ENCODE data around the gene ESRRG.
"Not testable (repeated sequence)": the region's sequence is repeated elsewhere in the genome, so short reads cannot be mapped to it uniquely, and the experiment has no call there.

Gene ESRRG

GRCh38 chr1:216704065-216704464, 19.2 kb downstream of the ESRRG start:
- not testable (repeated sequence) for DNase-seq (ENCODE audit: low read depth in 2 of 2)

DNA sequence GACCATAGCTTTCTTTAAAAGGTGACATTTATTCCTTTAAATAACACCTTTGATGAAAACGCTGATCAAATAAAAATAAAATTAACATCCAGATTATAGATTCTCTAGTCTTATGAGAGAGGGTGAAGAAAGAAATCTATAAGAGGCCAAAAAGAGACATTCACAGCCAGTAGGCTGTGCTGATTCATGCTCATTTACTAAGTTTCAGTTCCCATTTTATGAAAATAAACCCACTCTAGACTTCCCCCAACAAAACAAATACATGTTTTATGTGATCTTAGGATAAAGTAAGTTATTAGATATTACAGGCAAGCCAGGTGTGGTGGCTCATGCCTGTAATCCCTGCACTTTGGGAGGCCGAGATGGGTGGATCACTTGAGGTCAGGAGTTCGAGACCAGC, 21.1 kb downstream of the ESRRG start:
- no peak for DNase-seq (ENCODE audit: low read depth in 2 of 2)

DNA sequence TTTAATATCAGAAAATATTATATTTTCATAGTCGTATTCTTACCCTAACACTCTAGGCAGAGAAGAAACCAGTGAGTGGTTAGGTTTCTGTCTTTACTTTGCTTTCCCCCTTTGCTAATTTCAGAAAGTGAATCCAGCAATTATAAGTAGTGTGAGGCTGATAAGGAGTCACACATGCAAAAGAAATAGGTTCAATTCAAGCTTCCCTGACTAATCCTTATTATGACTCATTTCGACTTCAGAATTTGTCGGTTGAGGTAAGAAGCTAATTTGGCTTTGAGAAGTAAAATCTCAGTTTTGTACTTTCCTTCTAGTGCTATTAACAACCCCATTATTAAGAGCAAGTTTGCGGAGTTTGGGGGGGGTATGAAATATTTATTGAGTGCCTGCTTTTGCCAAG, 22.4 kb downstream of the ESRRG start:
- DNase-seq (ENCODE audit: low read depth in 2 of 2) = no peak

DNA sequence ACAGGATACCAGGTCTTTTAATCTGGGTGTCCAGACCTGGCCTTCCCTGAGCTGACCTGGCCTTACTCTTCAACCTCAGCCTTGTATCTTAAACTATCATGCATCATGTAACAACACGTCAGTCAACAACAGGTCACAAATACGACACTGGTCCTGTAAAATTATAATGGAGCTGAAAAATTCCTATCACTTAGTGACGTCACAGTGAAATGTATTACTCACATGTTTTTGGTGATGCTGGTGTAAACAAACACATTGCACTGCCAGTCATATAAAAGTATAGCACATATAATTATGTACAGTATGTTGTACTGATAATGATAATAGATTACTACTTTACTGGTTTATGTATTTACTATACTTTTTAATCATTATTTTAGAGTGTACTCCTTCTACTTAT, 31.5 kb downstream of the ESRRG start:
- no peak for DNase-seq (ENCODE audit: low read depth in 2 of 2)

GRCh38 chr1:216690603-216691002, 32.6 kb downstream of the ESRRG start:
- no peak for DNase-seq (ENCODE audit: low read depth in 2 of 2)

DNA sequence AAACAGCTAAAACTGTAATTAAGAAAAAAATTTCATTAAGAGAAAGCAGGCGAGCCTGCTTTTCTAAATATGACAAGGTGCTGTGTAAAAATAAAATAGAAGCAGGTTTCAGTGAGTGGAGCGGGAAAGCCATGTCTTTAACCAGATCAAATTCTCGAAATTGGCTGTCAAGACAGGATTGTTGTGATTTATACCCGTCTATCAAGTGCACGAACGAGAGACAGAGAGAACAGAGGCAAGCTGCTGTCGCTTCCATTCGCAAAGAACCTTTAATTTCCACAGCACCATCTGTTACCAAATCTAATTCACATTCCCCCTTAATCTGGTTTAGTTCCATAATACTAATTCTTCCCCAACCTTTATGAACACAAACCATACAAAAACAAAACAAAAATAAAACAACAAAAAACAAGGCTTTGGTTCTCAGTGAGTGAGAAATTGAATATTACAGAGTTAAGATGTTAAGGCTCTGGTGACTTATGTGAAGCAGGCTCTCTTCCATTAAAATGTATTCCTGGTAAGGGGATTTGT, 35.0 kb downstream of the ESRRG start:
- no peak for DNase-seq (ENCODE audit: low read depth in 2 of 2)

DNA sequence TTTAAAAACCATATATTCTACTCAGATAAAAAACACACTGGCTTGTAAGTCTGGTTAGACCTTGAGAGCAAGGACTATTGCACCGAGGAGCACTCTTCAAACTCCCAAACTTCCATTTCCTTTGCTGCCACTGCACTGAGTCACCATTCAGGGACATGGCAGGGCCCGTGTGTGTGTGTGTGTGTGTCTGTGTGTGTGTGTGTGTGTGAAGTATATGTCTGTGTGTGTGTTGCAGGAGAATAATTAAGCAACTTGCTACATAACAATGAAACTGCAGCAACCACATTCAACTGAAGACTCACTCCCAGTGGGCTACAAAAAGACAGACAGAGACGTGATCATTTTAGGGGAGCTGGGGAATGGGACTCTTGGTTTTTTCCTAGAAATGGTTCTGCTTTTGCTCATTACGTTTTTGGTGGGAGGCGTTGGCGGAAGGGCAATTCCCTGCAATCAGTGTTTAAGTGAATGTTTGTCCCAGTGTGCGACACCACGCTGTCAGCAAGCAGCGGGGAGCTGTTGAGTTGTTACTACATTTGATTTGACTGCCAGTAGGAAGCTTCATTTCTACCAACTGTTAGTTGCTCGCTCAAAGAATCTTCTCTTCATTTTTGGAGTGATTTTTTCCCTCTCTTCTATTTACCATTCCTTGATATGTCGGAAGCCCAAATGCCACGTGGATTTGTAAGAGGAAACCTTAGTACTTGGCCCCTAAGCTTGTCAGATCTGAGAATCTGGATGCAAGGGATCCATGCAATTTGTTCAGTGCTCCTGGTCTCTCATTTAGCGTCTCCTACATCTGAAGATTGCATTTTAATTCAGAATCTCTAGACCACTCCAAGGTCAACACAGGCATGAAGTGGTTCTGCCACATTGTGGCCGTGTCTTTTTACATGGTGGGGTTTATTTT, 36.1 kb downstream of the ESRRG start:
- no peak for DNase-seq (ENCODE audit: low read depth in 2 of 2)

- no peak for DNase-seq (ENCODE audit: low read depth in 2 of 2)
These were observed 40.5 kb downstream of the ESRRG start for GRCh38 chr1:216682752-216683151.

- no peak for DNase-seq (ENCODE audit: low read depth in 2 of 2)
These were observed 44.1 kb downstream of the ESRRG start for GRCh38 chr1:216679108-216679507.

DNA sequence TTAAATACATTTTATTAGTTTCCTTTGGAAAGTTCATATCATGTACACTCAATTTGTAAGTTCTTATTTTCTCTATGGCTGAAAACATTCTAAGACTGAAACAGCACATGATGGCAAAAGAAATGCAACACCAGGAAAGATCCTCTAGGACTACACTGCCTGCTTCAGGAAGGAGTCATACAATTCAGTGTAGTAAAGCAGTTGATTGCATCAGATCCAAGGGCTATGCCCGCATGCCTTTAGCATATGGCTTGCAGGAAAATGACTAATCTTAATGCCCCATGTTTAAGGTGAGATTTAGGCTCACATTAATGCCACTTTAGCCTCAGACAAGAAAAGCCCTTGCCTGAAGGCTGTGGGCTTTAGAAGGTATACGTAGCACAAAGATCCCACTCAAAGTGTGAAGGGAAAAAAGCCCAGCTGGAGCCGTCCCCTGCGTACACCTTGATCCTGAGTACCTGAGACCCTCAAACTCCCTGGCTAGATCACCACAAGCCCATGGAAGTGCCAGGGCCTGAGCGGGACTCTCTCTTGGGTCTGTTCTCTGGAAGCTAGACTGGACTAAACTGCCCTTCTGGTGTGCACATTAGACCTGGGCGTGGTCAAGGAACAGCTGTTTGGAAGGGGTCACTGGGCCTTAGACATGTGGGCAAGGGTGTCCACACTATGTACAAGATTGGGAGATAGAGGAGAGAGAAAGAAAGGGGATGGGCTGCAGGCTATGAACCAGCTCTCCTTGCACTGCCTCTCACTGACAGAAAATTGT, 52.9 kb downstream of the ESRRG start:
- no peak for DNase-seq (ENCODE audit: low read depth in 2 of 2)

GRCh38 chr1:216666441-216666840, 56.8 kb downstream of the ESRRG start:
- no peak for DNase-seq (ENCODE audit: low read depth in 2 of 2)

- DNase-seq (ENCODE audit: low read depth in 2 of 2) = no peak
These were observed 57.4 kb downstream of the ESRRG start for GRCh38 chr1:216665856-216666255.

DNA sequence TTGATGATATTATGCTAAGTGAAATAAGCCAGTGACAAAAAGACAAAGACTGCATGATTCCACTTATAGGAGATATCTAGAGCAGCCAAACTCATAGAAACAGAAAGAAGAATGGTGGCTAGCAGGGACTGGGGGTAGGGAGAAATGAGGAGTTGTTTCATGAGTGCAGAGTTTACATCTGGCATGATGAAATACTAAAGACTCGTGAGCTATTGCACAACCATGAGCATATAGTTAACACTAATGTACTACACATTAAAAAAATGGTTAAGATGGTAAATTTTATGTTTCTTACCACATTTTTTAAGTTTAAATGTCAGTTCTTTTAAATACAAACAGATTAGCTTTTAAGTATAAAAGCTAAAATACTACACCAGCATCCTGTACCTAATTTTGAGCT, 57.8 kb downstream of the ESRRG start:
- no peak for DNase-seq (ENCODE audit: low read depth in 2 of 2)

- no peak for DNase-seq (ENCODE audit: low read depth in 2 of 2)
These were observed 60.5 kb downstream of the ESRRG start for GRCh38 chr1:216662681-216663080.

DNA sequence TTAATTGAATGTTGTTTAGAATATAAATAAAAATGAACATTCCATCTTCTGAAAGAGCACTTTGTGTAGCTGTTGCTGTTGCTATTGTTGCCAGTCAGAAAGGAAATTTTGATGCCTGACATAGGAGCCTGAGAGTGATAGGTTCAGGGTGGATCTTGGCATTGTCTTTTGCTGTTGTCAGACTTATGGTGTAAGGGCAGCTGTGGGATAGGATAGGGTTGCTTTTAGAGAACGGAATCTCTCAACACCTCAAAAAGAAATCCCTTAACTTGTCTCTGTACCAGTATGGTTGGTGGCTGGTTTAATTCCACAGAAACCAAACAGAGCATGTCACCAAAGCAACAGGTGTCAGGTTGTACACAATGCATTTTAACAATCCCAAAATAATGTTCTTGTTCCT, 62.7 kb downstream of the ESRRG start:
- no peak for DNase-seq (ENCODE audit: low read depth in 2 of 2)

- no peak for DNase-seq (ENCODE audit: low read depth in 2 of 2)
These were observed 70.2 kb downstream of the ESRRG start for GRCh38 chr1:216653001-216653400.

- DNase-seq (ENCODE audit: low read depth in 2 of 2) = no peak
These were observed 71.3 kb downstream of the ESRRG start for GRCh38 chr1:216651826-216652418.

GRCh38 chr1:216643176-216643575, 80.1 kb downstream of the ESRRG start:
- DNase-seq (ENCODE audit: low read depth in 2 of 2) = no peak

DNA sequence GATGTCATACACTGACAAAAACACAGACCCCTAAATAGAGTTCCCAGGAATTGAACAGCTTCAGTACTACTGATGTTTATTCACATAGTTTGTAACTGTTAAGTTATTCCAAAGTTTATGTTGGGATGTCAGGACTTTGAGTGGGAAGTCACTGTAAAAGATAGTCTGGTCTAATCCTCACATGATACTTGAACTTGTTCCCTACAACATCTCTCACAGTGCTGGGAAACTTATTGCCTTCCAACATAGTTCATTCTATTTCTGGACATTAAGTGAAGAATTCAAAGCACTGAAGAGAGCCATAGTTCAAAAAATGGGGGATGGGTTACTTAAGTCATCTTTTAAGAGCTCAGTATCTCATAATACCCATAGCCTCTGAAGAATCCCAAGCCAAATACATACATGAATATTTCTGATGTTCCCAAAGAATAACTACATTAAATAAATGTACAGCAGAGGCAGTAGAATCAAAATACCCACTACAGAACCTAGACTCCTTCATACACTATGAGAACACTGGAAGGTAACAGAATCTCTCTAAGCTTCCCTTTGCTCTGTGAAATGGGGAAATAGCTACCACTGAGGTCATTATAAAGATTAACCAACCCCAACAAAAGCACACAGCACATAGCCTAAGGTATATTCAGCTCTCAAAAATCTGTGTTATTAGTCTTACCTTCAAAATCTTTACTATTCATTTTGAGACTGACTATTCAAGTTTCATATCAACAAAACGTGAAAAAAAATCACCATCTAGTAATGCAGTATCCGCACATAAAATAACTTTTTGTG, 81.4 kb downstream of the ESRRG start:
- DNase-seq (ENCODE audit: low read depth in 2 of 2) = no peak

GRCh38 chr1:216640100-216640499, 83.1 kb downstream of the ESRRG start:
- DNase-seq (ENCODE audit: low read depth in 2 of 2) = no peak

GRCh38 chr1:216632980-216633379, 90.2 kb downstream of the ESRRG start:
- no peak for DNase-seq (ENCODE audit: low read depth in 2 of 2)

- DNase-seq (ENCODE audit: low read depth in 2 of 2) = no peak
These were observed 92.7 kb downstream of the ESRRG start for GRCh38 chr1:216630532-216630931.

Measured in stimulated activated CD4-positive, alpha-beta T cell treated with anti-CD3 and anti-CD28 coated beads, Interleukin-4, amount 100 ng/mL, for 48 hours (primary cell).